HG03469 (cell line): ENCODE data around the gene VPS54.
A peak's percentile ranks its signal among the peaks of the same experiment; 100 is the strongest.
"Not testable (repeated sequence)": the region's sequence is repeated elsewhere in the genome, so short reads cannot be mapped to it uniquely, and the experiment has no call there.

Experiments used
- ATAC-seq: cut with Tn5 transposase; IDR thresholded peaks from one replicate; pipeline ENCODE4 v1.9.1; 2021; ENCODE audit warnings: mild to moderate bottlenecking, moderate library complexity, moderate number of reproducible peaks; ENCODE audit not compliant: unreplicated experiment

Gene VPS54

GRCh38 chr2:64024259-64024949 is 5.2 kb upstream of the VPS54 start:
- ATAC-seq = no peak

DNA sequence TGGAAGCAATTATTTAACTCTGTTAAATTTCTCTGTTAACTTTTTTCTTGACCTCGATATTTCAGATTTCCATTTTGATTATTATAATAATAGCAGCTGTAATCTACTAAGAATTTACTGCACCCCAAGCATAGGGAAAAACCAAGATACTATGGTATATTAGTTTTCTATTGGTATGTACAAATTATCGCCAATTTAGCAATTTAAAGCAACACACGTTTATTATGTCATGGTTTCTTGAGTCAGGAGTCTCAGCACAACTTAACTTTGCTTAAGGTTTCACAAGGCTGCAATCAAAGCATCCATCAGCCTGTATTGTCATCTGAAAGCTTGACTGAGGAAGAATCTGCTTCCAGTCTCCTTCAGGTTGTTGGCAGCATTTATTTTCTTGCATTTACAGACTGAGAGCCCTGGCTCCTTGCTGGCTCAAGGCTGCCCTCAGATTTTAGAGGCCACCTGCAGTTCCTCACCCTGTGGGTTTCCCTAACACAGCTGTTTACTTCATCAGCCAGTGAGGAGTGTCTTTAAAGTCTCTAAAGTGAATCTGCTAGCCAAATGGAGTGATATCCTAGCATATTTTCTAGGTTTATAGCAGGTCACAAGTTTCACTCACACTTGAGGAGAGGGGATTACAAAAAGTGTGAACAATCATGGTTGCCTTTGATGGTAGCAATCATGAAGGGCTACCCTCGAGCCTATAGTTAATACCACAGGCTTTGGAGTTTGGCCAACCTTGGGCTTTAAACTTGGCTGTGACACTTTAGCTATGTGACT is 4.4 kb upstream of the VPS54 start:
- ATAC-seq = no peak

DNA sequence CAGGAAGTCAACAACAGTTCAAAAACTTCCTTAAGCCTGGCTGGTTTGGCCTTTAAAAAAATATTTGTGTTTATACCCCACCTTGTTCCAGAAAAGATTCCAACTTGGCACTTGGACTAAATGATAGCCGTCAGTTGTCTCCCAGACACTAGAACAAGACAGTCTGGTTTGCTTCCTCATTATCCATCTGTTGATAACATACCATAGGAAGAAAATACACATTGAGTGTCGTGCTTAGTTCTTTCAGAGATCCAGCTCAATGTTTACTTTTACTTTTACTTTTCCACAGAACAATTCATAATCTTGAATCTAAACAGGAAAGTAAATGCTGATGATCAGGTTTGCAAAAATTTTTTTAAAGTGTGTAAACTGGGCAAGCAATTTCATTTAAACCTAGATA is 2.4 kb upstream of the VPS54 start:
- no peak for ATAC-seq

GRCh38 chr2:64019975-64020528 is 824 bp upstream of the VPS54 start:
- no peak for ATAC-seq

DNA sequence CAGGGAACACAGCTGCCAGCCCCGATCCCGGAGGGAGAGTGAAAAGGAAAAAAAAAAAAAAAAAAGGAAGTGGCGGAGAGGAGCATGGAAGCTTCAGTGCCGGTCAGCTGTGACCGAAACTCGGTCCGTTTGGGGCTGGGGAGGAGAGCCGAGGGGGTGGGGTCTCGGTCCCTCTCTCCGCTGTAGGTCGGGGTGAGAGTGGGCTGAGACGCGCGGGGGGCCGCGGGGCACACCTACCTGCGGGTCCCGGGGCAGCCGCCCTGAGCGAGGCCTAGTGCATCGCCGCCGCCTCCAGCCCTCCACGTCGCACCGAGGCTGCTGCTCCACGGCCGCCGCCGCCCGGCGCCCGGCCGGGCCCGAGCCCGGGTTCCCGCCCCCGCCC is 536 bp downstream of the VPS54 start:
- ATAC-seq = peak; percentile 35

- no peak for ATAC-seq
Observed at GRCh38 chr2:64017811-64018700, 1.2 kb downstream of the VPS54 start.

DNA sequence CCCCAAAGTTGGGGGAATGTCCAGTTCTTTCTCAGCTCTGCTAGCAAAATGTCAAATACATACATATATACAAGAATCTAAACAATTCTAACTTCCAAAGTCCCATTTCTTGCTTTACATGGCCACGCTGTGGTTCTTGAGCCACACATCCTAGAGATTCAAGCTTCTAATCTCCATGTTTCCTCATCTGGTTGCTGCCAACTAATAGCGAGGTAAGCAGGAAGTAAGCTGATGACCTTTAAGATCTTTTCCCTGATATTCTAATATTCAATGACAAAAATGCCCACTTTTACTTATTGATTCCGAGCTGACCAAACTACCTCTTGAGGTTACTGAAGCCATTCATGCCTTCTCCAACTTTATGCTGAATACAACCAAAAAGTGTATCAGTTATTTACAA is 3.3 kb downstream of the VPS54 start:
- ATAC-seq = no peak

DNA sequence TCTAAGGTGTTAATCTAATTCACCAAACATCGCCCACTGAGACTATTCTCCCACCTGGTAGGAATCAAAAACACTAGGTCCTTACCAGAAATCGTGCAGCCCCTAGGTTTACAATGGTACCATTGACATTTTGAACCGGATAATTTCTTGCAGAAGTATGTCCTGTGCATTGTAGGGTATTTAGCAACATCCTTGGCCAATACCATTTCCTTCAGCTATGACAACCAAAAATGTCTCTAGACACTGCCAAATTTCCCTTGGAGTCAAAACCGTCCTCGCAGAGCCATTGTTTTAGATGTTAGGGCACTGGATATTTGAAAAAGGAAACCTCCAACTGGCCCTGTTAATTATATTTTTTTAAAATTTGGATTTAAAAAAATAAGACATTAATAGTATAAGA is 3.8 kb downstream of the VPS54 start:
- no peak for ATAC-seq

DNA sequence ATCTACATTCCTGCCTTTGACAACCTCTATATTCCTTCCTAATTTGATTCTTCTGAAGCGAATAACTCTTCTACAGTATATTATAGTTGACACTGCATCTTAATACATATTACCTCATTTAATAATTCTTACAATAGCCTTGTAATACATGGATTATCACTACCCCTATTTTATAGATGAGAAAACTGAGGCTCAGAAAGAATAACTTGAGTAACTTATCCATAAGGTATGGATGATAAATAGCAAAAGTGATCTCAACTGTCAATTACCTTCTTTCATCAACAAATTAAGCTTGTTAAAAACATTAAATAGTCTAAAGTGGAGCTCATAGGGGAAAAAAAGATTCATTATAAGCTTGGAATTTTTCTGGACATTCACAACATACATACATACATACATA is 4.6 kb downstream of the VPS54 start:
- ATAC-seq = no peak

- no peak for ATAC-seq
Observed at GRCh38 chr2:64013053-64013452, 6.2 kb downstream of the VPS54 start.

GRCh38 chr2:64012115-64012514 is 7.1 kb downstream of the VPS54 start:
- ATAC-seq = no peak

DNA sequence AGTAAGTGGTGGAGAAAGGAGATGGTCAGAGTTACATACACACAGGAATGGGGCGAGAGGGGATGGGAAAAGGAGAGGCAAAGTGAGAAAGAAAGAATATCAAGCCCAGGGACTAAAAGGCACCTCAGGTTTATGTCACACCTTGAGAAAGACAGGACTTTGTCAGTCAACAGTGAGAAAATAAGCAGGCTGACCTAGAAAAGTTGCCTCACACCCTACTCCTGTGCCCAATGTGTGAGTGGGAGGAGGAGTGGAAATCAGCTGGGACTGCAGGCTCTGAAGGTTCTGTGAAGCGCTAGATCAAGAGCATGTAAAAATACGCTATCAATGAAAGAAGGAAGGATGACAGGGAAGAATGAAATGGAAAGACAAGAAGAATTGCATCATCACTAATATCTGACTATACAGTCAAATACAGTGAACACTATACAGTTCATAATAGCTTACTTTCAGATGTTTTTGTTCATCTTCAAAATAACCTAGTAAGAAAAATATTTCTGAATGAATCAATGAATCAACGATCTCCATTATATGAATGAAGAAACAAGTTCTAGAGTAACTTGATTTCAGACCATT is 10.7 kb downstream of the VPS54 start:
- ATAC-seq = no peak

DNA sequence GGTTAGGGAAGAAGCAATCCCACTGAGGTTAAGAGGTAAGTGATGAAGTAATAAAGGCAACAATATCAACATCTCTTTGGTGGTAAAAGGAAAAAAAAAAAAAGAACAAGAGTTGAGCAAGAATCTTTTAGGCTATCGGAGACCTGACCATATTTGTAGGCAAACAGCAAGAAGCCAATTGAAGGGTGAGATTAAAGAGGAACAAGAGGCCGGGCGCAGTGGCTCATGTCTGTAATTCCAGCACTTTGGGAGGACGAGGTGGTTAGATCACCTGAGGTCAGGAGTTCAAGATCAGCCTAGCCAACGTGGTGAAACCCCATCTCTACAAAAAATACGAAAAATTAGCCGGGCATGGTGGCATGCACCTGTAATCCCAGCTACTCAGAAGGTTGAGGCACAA is 11.3 kb downstream of the VPS54 start:
- ATAC-seq = no peak

- no peak for ATAC-seq
Observed at GRCh38 chr2:64005707-64006356, 13.4 kb downstream of the VPS54 start.

DNA sequence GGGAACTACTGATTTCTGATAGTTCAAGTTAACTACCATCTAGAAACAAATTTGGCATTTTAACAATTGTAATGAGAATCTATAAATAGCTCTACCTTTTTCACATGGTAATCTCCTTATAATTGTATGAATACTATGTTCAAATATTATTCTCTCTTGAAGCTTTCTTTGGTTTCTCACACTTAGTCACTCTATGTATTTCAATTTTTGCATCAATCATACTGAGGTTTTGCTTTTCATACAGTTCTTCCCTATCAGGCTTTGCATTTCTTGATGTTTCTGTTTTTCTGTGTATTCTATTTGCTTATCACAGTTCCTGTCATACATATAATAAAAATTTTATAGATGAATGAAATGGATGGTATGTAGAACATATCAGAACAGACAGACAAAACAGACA is 16.0 kb downstream of the VPS54 start:
- no peak for ATAC-seq

DNA sequence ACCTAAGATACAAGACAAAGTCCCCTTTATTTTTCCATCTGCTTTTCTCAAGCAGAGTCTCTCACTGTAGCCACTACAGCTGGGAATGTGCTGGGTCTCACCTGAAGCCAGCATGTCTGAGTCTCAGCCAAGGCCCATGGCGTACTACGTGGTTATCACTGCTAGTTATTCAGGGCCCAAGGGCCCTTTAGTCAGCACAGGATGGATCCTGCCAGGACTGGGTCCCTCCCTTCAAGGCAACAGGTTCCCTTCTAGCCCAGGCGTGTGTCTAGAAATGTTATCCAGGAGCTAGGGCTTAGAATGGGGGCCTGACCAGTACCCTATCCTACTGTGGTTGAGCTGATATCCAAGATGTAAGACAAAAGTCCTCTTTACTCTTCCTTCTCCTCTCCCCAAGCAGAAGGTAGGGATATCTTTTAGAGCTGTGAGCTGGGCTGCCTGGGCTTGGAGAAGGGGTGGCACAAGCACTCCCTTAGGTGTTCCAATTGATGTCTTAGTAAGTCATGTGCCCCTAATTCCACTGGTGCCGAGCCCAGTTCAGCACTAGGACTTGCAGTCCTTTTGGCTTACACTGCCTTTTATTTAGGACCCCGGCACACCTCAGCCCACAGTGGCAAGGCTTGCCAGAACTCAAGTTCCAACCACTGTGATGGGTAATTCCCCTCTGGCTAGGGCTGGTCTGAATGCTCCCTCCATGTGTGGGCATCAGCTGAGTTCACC is 17.7 kb downstream of the VPS54 start:
- ATAC-seq = no peak

- no peak for ATAC-seq
Observed at GRCh38 chr2:64000630-64001381, 18.4 kb downstream of the VPS54 start.

DNA sequence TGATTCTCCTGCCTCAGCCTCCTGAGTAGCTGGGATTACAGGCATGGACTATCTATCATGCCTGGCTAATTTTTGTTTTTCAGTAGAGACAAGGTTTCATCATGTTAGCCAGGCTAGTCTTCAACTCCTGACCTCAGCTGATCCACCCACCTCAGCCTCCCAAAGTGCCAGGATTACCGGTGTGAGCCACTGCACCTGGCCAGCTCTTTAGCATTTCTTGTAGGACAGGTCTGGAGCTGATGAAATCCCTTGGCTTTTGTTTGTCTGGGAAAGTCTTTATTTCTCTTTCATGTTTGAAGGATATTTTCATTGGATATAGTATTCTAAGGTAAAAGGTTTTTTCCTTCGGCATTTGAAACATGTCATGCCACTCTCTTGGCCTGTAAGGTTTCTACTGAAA is 20.2 kb downstream of the VPS54 start:
- ATAC-seq = no peak

DNA sequence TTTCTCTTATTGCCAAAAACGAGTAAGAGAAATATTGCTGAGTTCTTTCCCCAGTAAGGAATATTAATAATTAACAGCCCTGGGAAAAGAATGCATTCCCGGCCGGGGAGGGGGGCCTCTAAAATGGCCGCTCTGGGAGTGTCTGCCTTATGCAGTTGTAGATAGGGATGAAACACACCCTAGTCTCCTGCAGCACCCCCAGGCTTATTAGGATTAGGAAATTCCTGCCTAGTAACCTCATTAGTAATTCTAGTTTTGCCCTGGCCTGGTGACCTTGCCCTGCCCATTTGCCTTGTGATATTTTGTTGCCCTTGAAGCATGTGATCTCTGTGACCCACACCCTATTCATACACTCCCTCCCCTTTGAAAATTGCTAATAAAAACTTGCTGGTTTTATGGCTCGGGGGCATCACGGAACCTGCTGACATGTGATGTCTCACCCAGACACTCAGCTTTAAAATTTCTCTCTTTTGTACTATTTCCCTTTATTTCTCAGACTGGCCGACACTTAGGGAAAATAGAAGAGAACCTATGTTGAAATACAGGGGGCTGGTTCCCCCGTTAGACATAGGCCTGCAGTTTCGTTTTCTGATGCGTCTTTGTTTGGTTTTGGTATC is 22.5 kb downstream of the VPS54 start:
- not testable (repeated sequence) for ATAC-seq
